GM21786 (cell line): Measurements from ENCODE around the gene PLXNA4.

Experiments
- ATAC-seq: cut with Tn5 transposase; IDR thresholded peaks from one replicate; pipeline ENCODE4 v1.9.1; 2021; ENCODE audit not compliant: unreplicated experiment

The PLXNA4 gene

GRCh38 chr7:132290021-132290420, 286.2 kb downstream of the PLXNA4 start:
- no peak for ATAC-seq

GRCh38 chr7:132286836-132287235, 289.4 kb downstream of the PLXNA4 start:
- ATAC-seq: no peak

DNA sequence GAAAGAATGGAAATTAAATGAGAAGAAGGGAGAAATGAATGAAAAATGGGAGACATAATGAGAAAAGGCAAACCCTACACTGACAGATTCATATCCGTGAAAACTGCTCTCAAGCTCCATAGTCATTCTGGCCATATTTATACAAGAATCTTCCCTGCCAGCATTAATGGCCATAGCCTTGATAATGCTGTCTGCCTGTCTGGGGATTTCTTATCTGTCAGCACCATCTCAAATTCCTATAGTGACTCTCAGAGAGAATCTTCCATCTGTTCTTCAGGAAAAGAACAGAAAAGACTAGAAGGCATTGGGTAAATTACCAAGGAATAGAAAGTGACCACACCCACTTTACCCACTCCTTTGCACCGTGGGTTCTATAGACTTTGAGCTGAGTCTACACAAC, 295.9 kb downstream of the PLXNA4 start:
- no peak for ATAC-seq

DNA sequence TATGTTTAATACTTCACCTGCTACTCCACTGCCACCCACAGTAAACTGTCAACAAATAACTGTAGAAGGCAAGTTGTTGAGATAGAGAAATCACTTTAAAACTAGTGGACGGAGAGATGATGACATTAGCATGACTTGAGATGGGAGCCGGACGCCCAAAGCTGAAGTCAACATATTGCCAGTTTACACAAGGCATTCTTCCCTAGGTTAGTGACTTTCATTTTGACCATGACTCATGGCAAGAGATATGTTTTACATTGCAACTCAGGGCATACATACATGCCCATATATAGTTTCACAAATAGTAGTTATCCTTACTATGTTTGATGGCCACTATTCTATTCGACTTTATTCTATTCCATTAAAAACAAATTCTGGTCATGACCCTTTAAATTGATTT, 296.6 kb downstream of the PLXNA4 start:
- no peak for ATAC-seq

DNA sequence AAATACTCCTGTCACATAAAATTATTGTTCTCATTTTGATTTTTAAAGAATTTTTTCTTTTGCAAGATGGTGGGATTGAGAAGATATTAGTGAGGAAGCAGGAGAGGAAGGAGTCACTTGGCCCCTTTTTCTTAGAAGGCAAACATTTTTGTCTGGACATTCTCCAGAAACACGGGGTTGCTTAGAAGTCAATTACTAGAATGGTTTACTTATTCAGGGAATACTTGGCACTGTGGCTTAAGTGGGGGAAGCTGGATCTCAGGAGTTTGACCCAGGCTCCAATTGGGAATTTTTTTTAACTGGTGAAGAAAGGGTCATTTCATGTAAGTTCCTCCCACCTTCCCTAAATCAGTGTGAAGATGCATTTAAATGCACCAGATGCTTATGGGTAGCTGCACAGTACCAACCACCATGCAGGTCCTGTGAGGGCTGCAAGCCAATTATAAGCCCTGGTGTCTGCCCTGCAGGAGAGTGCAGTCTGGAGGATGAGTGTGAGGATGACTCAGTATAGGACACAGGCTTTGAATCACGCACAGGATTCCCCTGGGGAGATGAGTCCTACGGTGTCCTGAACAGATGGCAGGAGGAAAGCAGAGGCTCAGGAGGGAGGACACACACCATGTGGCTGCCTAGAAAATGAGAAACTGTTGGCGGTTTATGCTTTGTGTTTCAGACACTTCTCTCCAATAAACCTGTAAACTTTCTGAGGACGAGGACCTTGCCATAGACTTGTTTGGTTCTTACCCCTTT, 299.1 kb downstream of the PLXNA4 start:
- no peak for ATAC-seq

DNA sequence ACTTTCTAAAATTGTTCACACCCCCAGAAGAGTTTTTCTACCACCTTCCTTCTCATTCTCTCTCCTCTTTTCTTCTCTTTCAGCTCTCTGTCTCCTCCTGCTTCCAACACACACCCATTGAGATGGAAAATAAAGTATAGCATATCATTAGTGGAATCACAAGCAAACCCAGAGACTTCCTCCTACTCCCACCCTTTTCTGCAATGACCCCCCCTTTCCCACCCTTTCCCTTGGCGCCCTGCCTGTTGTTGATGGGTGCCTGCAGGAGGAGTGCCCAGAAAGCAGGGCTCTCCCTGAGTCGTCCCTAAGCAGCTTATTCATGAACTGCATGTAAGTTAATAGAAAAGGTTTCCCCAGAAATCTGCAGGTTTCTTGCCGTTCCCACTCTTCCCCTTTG, 300.0 kb downstream of the PLXNA4 start:
- ATAC-seq: no peak

DNA sequence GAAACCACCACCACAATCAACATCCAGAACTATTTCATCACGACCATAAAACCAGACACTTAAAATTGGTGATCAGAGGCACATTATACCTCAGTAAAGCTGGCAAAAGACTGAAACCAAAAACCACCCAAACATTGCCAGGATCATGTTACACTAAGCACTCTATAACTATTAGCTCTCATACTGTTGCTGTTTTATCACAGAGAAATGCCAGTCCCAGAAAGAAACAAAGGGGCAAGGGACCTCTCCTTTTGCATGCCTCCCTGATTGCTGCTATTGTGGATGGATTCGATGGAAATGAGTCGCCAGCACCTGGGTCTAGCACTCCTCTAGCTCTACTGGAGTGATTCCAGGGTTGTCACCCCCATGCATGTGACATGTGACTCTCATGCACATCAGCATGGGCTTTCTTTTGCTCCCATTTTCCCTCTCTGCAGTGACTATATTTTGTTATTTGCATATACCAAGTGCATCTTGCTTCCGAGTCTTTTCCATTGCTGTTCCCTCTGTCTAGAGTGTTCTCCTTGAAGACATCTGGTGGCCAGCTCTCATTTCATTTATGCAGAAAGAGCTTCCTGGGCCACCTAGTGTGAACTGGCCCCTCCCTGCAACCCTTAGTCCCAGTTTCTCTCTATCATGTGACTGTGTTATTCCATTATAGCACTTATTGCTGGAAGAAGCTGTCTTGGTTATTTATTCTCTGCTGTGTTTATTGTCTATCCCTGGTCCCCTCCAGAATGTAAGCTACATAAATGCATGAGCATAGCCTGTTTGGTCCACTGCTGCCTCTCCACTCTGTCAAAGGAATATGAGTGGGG, 300.6 kb downstream of the PLXNA4 start:
- no peak for ATAC-seq

DNA sequence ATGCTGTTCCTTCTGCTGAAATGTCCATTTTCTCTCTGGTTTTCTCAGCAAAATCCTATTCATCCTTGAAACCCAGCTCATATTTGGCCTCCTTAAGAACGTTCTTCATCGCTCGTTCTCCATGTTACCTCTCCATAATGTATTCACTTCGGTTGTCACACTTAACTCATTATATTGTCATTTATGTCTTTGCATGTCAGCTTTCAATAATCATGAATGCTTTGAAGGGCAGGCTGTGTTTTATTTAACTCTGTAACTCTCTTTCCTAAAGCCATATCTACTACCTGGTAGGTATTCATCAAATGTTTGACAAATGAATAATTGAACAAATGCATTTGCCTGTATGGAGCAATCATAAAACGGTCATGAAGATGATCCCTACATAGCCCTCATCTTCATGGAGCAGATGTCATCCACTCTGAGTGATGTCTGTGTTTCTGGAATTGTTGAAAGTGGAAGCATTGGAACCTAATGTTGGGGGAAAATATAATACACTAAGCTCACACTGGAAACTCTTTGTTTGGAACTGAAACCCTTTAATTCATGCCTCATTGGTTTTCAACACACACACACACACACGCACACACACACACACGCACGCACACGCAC, 303.4 kb downstream of the PLXNA4 start:
- no peak for ATAC-seq

DNA sequence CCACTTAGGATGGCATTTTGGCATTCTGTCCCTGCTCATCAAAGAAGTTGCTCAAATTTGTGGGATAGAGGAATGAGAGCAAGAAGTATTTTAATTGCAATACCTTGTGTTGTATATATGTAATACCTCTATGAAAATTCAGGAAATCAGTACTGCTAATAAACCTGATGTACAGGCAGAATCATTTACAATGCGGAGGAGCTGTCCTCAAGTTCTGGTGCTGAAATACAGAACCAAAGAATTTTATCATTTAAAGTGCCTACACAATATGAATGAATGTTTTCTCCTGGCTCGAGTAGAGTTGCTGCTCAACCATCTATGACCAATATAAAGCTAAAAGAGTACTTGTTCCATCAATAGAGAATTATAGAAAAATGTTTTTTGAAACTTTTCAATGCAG, 305.8 kb downstream of the PLXNA4 start:
- ATAC-seq: no peak

DNA sequence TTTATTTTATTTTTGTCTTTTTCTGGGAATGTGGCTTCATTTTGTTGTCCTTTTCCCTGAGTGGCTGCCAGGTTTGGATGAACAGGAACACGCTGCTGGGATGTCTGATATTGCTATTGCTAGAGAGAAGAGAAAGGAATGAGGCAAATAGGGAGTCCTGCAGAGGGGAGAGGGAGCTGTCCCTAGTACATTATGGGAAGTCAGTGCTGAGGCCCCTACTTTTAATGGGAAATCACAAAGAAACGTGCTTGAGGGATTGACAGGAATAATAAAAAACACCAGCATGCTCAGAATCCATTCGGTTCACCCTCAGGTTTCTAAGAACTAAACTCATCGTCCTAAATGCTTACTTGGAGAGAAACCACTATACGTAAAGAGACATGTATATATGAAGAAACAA, 306.6 kb downstream of the PLXNA4 start:
- ATAC-seq: no peak

DNA sequence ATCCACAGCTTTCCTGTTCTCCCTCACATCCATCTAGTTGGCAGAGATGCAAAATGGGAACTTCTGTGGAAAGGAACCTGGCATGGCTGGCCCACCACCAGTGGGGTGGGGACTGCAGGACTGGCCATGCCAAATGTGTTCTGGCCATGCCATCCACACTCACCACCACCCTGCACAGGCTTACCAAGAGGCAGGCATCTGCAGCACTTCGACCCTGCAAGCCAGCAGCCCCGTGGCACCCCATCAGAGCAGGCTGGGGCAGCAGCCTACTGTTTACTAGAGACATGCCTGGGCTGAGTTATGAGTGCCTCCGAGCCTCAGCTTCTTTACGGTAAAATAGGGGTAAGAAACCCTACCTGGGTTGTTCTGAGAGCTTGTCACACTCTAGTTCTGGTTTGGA, 313.1 kb downstream of the PLXNA4 start:
- no peak for ATAC-seq

- no peak for ATAC-seq
Observed at GRCh38 chr7:132262160-132262470, 314.2 kb downstream of the PLXNA4 start.

DNA sequence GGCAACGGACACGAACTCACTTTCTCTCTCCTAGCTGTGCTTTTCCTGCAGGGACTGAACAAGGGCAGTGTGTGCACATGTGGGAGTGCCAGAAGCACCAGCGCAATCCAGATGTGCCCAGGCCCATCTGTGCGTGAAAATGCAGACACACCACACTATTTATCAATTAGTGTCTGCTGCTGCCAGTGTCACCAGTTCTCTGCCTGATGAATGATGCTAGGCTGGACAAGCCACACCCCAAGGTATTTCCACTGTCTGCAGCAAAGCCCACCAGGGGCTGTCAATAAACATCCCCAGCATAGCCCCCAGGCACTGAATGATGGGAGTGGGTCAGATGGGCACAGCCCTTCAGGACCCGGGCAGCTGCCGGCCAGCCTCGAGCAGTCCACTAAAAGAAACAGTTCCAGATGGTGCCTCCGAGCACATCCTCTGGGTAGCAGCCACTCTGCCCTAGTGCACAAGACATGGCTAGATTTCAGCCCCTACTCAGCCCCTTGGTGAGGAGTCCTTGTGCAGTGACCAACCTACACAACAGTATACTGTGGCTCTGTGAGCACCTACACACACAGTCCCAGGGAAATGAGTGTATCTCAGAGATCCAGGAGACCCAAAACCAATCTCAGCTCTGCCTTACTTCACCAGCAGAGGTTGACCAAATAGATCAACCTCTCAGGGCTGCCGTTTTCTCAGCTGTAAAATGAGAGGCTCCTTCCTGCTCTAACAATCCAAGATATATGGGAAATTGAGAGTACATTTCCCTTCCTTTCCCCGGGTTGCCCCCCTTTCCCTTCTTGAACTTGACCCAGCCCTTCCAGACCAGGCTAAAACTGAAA, 314.7 kb downstream of the PLXNA4 start:
- no peak for ATAC-seq

DNA sequence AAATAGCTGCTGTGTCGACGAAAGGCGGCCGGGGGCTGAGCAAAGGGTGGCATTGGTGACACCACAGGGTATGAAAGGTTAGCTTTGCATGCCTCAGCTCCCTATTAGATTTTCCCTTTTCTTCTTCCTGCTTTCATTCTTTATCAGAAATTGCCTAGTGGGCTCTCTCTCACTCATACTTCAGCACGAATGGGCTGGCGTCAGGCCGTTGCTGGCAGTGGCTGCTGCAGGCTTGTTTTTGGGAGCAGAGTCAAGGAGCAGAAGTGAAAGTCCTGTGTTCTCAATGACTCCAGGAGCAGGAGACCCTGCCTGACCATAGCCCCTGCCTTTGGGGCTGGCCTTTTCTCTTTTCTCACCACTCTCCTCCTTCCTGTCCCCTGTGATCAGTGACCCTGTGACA, 318.0 kb downstream of the PLXNA4 start:
- no peak for ATAC-seq

DNA sequence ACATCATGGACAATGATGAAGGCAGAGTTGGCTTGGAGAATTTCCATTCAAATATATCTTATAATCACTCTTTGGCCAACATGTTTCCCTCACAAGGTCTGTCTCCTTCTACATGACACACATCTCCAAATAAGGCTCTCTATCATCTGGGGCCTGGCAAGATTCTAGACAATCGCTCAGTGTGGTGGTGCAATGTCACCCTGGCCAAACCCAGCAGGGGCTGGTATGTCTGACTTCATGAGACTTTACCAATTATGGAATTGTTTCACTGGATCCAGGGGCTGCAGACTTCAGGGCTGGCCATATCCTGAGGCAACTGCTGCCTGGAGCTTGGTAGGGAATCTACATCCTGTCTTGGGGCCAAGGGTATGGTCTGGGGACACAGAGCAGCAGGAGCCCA, 319.0 kb downstream of the PLXNA4 start:
- no peak for ATAC-seq

DNA sequence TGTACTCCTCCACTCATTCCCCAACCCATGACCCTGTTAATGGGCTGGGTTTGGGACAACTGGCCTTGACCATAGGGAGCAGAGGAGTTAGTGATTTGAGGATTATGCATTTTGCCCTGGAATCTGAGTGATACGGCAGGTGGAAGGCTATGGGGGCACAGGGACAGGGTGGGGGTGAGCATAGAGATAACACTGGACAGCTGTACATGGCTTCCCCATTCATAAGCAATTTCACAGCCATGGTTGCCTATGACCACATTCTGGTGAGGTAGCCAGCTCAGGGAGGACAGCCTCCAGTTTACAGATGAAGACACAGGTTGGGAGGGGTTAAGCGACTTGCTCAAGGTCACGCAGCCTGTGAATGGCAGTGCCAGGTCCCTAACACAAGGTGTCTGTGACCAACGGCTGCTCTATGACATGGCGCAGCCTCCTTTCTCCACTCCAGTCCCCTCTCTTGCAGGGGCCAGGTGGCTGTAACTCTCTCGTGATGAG, 319.5 kb downstream of the PLXNA4 start:
- no peak for ATAC-seq

DNA sequence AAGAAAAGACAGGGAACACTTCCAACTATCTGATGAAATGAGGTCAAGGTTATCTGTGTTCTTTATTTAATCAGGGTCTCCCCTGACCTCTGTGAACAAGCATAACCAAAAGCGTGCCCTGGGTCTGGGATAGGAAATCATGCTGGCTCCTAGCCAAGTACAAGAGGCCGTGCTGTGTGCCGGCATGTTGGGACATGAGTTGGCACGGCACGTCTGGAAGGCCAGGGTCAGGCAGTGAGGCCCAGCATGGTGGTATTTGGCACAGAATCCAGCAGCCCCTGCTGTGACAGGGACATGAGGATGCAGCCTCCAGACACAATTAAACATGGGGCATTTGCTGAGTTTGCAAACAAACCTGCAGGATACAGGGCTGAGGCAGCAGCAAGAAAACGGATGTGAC, 320.4 kb downstream of the PLXNA4 start:
- no peak for ATAC-seq

GRCh38 chr7:132255115-132255797, 321.0 kb downstream of the PLXNA4 start:
- ATAC-seq: no peak

- ATAC-seq: no peak
Observed at GRCh38 chr7:132254455-132254854, 321.8 kb downstream of the PLXNA4 start.

DNA sequence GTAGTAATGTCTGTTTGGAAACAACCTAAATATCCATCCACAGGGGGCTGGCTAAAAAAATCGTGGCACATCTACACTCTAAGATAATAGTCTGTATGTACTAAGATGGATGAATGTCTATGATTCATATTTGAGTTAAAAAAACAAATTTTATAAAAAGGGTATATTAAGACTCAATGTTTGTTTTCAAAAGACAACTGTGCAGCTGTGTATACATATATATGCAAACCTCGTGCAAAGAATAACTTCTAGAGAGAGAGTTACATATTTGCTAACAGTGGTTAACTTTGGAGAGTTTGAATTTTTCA, 323.5 kb downstream of the PLXNA4 start:
- ATAC-seq: no peak

DNA sequence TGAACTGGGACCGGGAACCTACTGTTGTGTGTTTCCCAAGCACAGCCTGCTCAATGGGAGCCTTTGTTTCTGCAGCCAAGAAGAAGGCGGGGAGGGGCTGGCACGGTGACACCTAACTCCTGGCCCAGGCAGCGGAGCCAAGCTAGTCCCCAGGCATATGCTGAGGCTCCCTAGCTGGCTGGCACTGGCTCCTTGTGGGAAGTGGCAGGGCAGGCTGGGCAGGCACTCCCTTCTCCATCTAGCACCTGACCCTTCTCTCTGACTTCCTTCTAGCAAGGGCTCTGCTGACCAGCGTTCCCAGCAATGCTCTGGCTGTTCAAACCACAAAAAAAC, 325.0 kb downstream of the PLXNA4 start:
- no peak for ATAC-seq
